H7 (cell line): ENCODE measurements around the gene PRAMEF15. TPM values are rescaled to one million over a fixed set of nuclear protein-coding genes. Genes with fewer than 3 reads are reported as not detected.
"Not testable (repeated sequence)": the region's sequence is repeated elsewhere in the genome, so short reads cannot be mapped to it uniquely, and the experiment has no call there.

ENCODE experiments used
- DNase-seq: peaks from one replicate; pipeline ENCODE4 v3.0.0; 2012
- H3K27me3 ChIP-seq: 2 replicates; pipeline ENCODE4 v1.6.0; 2011; ENCODE audit warnings: mild to moderate bottlenecking, low read length; ENCODE audit not compliant: control insufficient read depth, insufficient read depth
- H3K36me3 ChIP-seq: replicated peaks from 2 replicates; pipeline ENCODE4 v1.5.1; 2011; ENCODE audit warnings: low read length; ENCODE audit not compliant: control insufficient read depth, insufficient read depth
- H3K4me3 ChIP-seq: 2 replicates; pipeline ENCODE4 v1.5.1; 2011; ENCODE audit warnings: low read depth, mild to moderate bottlenecking, control low read depth, low read length, moderate library complexity; ENCODE audit not compliant: insufficient read depth
- total RNA-seq: library from RNA; depleted of rRNA; stranded (reverse); fragments of >200 nt; shearing (Covaris generic); gene quantifications from 2 replicates; pipeline ENCODE4 v1.2.3, GENCODE V29; 2014; rRNA removed

PRAMEF15 gene
- total RNA-seq, result not detected in 2 replicates

DNA sequence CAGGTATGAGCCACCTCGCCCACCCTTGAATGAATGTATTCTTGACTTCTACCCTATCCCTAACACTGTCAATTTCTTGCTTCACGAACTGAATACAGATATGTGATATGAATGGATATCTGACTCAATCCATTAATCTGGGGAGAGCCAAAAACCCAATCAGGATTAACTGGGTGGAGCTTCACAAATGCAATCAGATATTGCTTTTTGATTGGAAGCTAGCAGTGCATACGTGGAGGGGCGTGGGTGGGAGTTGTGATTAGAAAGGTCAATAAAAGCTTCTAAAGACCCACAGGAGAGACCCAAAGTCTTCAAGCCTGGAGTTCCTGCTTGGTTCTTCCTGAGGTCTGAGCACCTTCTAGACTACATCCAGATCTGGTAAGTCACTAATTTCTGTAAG, at the start of gene PRAMEF15:
Gene PRAMEF15 (plus strand): TSS at position 301 of the 400 bp plus-strand sequence. CDS start 2,827 bp downstream, outside the sequence.
- DNase-seq, H3K4me3 ChIP-seq, H3K27me3 ChIP-seq, H3K36me3 ChIP-seq: not testable (repeated sequence)

DNA sequence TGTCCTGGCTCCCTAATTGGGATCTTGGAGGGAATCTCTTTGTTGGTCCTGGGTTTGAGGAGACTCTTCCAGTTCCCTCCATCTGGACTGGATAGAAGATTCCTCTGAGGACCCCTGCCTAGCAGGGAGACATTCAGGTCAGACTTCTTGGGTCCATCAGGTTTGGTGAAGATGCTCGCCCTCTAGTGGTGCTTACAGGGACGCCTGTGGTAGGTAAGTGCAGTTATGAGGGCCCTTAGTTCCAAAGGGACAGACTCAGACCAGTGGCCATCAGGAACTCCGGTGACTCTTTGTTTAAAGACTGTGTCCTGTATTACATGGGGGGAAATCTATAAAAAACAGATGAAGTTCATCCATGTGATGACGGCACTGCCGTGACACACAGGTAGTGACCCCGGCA, 38.4 kb upstream of the PRAMEF15 start:
- not testable (repeated sequence) for H3K36me3 ChIP-seq, DNase-seq, H3K4me3 ChIP-seq, H3K27me3 ChIP-seq

DNA sequence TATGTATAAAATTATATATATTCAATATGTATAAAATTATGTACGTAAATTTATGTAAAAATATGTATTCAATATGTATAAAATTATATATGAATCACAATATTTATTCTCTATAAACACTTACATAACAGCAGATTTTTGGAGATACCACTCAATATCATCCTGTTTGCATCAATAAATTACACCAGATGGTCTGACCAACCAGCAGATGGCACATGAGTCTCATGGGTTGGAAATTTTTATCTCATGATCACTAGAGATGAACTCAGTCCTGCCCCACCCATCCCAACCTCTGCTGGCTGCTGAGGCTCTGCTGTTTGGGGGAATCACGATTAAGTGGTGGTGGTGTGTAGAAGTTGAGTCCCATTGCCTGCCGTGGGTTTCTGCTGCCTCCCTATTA, 35.8 kb upstream of the PRAMEF15 start:
- DNase-seq, H3K27me3 ChIP-seq, H3K36me3 ChIP-seq, H3K4me3 ChIP-seq: not testable (repeated sequence)

DNA sequence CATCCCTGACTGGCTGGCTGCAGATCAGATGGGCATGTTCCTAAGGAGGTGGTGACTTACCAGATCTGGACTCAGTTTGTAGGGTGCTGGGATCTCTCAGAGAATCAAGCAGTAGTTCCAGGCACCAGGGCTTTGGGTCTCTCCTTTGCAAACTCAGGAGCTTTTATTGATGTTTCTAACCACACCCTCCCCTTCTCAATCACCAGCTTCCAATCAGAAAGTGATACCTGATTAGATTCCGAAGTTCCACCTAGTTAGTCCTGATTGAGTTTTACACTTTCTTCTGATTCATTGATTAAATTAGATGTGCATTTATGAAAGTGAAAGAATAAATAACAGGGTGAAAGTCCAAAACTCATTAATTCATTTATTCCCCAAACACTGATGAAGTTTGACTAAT, 30.3 kb upstream of the PRAMEF15 start, which contains the start of gene PRAMEF8:
Gene PRAMEF8 (minus strand): TSS at position 101 of the 400 bp plus-strand sequence. CDS start 1,046 bp downstream, outside the sequence.
- not testable (repeated sequence) for DNase-seq, H3K27me3 ChIP-seq, H3K4me3 ChIP-seq, H3K36me3 ChIP-seq

DNA sequence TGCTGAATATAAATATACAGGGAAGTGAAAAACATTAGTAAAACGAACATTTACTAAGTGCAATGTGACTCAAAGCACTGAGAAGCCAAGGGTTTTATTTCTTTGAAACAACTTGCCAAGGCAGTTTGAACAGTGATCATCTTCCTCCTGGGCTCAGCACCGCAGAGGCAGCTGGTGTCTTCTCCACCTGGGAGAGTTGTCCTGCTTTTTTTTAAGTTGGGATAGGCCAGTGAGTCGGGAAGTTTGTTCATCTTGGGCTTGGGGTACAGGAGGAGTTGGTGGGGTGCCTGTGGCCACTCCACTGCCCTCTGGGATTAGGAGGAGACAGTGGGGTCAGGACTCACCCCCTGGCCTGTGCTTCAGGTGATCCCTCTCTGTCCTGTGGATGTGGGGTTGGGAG, 26.4 kb upstream of the PRAMEF15 start:
- H3K4me3 ChIP-seq, DNase-seq, H3K27me3 ChIP-seq, H3K36me3 ChIP-seq: not testable (repeated sequence)

DNA sequence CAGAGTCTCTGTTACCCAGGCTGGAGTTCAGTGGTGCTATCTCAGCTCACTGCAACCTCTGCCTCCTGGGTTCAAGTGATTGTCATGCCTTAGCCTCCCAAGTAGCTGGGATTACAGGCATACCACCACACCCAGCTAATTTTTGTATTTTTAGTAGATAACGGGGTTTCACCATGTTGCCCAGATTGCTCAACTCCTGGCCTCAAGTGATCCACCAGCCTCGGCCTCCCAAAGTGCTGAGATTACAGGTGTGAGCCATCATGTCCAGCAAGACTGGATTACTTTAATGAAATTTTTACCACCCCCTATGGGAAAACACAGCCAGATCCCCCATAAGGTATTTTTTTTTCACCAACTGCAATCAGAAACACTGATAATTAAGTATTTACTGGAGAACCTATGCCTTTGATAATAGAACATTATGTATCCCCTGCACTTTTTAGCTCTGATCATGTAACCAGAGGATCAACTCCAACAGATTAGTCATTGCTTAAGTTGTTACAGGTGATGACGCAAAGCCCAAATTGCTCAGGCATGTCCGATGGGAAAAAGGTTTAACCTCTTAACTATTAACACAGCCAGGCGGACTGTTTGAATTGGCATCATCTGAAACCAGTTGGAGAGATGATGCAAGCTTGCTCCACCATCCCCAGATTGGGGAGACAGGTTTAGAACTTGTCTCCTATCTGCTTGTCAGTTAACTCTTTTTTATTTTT, 18.0 kb upstream of the PRAMEF15 start:
- DNase-seq, H3K27me3 ChIP-seq, H3K36me3 ChIP-seq, H3K4me3 ChIP-seq: not testable (repeated sequence)

DNA sequence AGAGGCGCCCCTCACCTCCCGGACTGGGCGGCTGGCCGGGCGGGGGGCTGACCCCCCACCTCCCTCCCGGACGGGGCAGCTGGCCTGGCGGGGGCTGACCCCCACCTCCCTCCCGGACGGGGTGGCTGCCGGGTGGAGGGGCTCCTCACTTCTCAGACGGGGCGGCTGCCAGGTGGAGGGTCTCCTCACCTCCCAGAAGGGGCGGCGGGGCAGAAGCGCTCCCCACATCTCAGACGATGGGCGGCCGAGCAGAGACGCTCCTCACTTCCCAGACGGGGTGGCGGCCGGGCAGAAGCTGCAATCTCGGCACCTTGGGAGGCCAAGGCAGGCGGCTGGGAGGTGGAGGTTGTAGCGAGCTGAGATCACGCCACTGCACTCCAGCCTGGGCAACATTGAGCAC, 16.7 kb upstream of the PRAMEF15 start:
- not testable (repeated sequence) for H3K36me3 ChIP-seq, H3K4me3 ChIP-seq, DNase-seq, H3K27me3 ChIP-seq

DNA sequence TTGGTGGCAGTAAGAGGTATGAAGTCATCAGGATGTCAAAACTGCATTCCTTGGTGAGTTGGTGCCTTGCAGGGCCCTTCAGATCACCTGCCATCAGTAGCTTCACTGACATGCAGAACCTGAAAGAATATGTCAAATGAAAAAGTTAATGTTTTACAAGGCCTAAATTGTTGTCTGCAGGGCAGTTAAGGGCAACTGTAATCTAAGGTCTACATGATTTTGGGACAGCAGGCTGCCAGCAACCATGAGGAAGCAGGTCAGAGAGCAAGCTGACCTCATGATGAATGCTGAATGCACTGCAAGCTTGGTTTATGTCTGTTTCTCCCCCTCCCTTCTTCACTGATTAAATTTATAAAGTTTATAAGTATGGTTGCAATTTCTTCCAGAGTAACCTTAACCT, 13.2 kb upstream of the PRAMEF15 start:
- not testable (repeated sequence) for H3K27me3 ChIP-seq, H3K4me3 ChIP-seq, H3K36me3 ChIP-seq, DNase-seq

DNA sequence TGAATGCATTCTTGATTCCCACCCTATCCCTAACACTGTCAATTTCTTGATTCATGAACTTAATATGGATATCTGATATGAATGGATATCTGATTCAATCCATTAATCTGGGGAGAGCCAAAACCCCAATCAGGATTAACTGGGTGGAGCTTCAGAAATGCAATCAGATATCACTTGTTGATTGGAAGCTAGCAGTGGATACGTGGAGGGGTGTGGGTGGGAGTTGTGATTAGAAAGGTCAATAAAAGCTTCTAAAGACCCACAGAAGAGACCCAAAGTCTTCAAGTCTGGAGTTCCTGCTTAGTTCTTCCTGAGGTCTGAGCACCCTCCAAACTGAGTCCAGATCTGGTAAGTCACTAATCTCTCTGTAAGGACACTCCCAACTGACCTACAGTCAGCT, 12.1 kb upstream of the PRAMEF15 start, which contains the start of gene PRAMEF33:
Gene PRAMEF33 (plus strand): TSS at position 301 of the 400 bp plus-strand sequence. CDS start 2,416 bp downstream, outside the sequence.
- DNase-seq, H3K36me3 ChIP-seq, H3K27me3 ChIP-seq, H3K4me3 ChIP-seq: not testable (repeated sequence)

DNA sequence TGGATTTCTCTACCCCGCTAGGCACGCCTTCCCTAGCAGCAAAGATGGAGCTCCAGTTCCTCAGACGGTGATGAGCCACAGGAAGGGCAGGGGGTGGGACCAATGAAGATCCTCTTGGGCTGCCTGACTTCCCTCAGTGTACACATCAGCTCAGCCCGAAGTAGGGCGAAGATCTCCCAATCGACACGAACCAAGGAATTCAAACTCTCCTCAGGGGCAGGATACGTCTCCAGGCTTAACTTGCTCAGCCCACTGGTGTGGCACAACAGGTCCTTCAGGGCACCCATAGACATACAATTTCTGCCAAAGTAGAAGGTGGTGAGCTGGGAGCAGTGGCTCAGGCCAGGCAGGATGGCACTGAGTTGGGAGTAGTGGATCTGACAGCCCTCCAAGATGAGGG, 27.1 kb downstream of the PRAMEF15 start:
- not testable (repeated sequence) for H3K36me3 ChIP-seq, H3K27me3 ChIP-seq, H3K4me3 ChIP-seq, DNase-seq

DNA sequence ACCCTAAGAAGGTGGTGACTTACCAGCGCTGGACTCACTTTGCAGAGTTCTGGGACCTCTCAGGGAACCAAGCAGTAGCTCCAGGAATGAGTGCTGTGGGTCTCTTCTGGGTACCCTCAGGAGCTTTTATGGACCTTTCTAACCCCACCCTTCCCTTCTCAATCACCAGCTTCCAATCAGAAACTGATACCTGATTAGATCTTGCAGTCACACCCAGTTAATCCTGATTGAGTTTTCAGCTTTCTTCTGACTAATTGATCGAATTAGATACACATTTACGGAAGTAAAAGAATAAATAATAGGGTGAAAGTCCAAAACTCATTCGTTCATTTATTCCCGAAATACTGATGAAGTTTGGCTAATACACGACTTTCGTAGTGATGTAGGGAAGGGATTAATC, 31.7 kb downstream of the PRAMEF15 start, which contains the start of gene PRAMEF14:
Gene PRAMEF14 (minus strand): TSS at position 101 of the 400 bp plus-strand sequence. CDS start 1,820 bp downstream, outside the sequence.
- H3K4me3 ChIP-seq, H3K27me3 ChIP-seq, DNase-seq, H3K36me3 ChIP-seq: not testable (repeated sequence)

DNA sequence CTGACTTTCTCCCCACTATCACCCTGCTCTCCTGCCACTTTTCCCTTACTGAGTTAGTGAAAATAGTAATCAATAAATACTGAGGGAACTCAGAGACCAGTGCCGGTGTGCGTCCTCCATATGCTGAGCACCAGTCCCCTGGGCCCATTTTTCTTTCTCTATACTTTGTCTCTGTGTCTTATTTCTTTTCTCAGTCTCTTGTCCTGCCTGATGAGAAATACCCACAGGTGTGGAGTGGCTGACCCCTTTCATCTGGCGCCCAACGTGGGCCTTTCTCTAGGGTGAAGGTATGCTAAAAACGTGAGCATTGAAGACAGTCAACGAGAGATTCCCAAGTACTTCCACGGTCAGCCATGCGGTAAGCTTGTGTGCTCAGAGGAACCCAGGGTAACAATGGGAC, 38.1 kb downstream of the PRAMEF15 start:
- not testable (repeated sequence) for DNase-seq, H3K27me3 ChIP-seq, H3K36me3 ChIP-seq, H3K4me3 ChIP-seq

DNA sequence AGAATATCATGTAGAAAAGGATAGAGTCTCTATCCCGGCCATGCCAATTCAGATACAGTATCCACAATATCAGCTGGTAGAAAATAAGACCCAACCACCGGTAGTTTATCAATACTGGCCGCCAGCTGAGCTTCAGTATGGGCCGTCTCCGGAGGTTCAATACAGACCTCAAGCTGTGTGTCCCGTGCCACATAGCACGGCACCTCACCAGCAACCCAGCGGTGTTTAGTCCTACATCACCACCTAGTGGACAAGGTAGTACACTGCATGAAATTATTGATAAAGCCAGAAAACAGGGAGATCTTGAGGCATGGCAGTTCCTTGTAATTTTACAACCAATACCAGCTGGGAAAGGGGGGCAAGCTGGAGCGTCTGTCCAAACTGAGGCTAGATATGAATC, 39.1 kb downstream of the PRAMEF15 start:
- not testable (repeated sequence) for DNase-seq, H3K27me3 ChIP-seq, H3K4me3 ChIP-seq, H3K36me3 ChIP-seq

DNA sequence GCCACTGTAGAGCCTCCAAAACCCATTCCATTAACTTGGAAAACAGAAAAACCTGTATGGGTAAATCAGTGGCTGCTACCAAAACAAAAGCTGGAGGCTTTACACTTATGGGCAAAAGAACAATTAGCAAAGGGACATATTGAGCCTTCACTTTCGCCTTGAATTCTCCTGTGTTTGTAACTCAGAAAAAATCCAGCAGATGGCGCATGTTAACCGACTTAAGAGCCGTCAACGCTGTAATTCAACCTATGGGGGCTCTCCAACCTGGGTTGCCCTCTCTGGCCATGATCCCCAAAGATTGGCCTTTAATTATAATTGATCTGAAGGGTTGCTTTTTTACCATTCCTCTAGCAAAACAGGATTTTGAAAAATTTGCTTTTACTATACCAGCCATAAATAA, 41.4 kb downstream of the PRAMEF15 start:
- not testable (repeated sequence) for H3K4me3 ChIP-seq, H3K36me3 ChIP-seq, H3K27me3 ChIP-seq
- peak; percentile 23 for DNase-seq

DNA sequence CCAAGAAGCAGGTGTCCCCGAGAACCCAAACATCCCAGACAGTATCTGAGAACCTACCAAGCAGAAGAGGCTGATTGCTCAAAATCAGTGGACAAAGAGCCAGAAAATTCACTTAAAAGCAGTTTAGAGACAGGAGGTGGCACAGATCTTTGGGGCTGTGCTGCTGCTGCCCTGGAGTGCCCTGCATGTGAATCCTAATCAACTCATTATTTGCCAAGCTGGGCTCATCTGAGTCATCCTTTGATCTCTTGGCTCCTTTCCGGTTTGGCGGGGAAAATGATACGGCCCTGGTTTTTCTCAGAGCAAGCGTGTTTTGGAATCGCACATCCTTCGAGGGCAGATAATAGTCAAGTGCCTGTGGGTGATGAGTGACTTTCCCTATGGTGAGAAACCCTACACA, 47.0 kb downstream of the PRAMEF15 start:
- not testable (repeated sequence) for H3K36me3 ChIP-seq, H3K4me3 ChIP-seq, H3K27me3 ChIP-seq, DNase-seq
